OCI-LY7 (cell line): ENCODE measurements around the gene MAP2K1. TPM values are rescaled to one million over a fixed set of nuclear protein-coding genes. Genes with fewer than 3 reads are reported as not detected.

Source experiments
- BruUV-seq: library from RNA; stranded (reverse); fragments of 400-500 nt; replicated peaks from 2 replicates; lab custom pipeline; 2021; lab: Mats Ljungman, UMichigan
- CTCF ChIA-PET: fragments of 300-600 bp; sonication (Branson Sonifier 250); formaldehyde crosslinking; loops from one replicate; lab custom pipeline; 2022; ENCODE audit warnings: antibody characterized with exemption; ENCODE audit not compliant: unreplicated experiment; lab: Charles Lee
- POLR2A ChIA-PET: fragments of 300-600 bp; sonication (Branson Sonifier 250); formaldehyde crosslinking; loops from one replicate; lab custom pipeline; 2022; ENCODE audit warnings: antibody characterized with exemption; lab: Charles Lee
- DNase-seq: peaks from one replicate; pipeline ENCODE4 v3.0.0-alpha.2; 2015; ENCODE audit warnings: low spot score
- H2AFZ ChIP-seq: fragments of 200-600 bp; sonication (generic), shearing (Covaris generic); 2 replicates; pipeline ENCODE4 v1.6.1; 2014; ENCODE audit warnings: mild to moderate bottlenecking, antibody characterized with exemption, low read length, moderate library complexity
- H3K27ac ChIP-seq: fragments of 200-600 bp; sonication (generic); 2 replicates; pipeline ENCODE4 v1.5.1; 2014; ENCODE audit warnings: mixed run types, low read depth, mild to moderate bottlenecking, moderate library complexity, low read length, inconsistent platforms; ENCODE audit not compliant: poor library complexity, severe bottlenecking
- H3K36me3 ChIP-seq: fragments of 200-600 bp; sonication (generic); 2 replicates; pipeline ENCODE4 v1.6.1; 2014; ENCODE audit warnings: mild to moderate bottlenecking, antibody characterized with exemption, low read length, moderate library complexity, mixed read lengths; ENCODE audit not compliant: insufficient read depth
- H3K4me1 ChIP-seq: fragments of 200-600 bp; sonication (generic); 2 replicates; pipeline ENCODE4 v1.5.1; 2014; ENCODE audit warnings: mild to moderate bottlenecking, low read length; ENCODE audit not compliant: insufficient read depth, poor library complexity, severe bottlenecking
- H3K4me2 ChIP-seq: fragments of 200-600 bp; sonication (generic); 2 replicates; pipeline ENCODE4 v1.6.1; 2014; ENCODE audit warnings: mild to moderate bottlenecking, low read length
- H3K4me3 ChIP-seq: fragments of 200-600 bp; sonication (generic); 2 replicates; pipeline ENCODE4 v1.5.1; 2014; ENCODE audit warnings: mild to moderate bottlenecking, low read depth, low read length; ENCODE audit not compliant: poor library complexity, severe bottlenecking
- H3K79me2 ChIP-seq: fragments of 200-600 bp; sonication (generic); 2 replicates; pipeline ENCODE4 v1.6.1; 2016; ENCODE audit warnings: low read depth, mild to moderate bottlenecking, low read length, moderate library complexity, mixed read lengths; ENCODE audit not compliant: insufficient read depth
- H3K9me2 ChIP-seq: fragments of 200-600 bp; sonication (generic); 2 replicates; pipeline ENCODE4 v1.6.1; 2016; ENCODE audit warnings: mild to moderate bottlenecking, low read length, mixed read lengths; ENCODE audit not compliant: insufficient read depth
- H3K9me3 ChIP-seq: fragments of 200-600 bp; sonication (generic); 2 replicates; pipeline ENCODE4 v1.6.1; 2014; ENCODE audit warnings: mild to moderate bottlenecking, mixed run types, low read length, mixed read lengths
- H4K20me1 ChIP-seq: fragments of 200-600 bp; sonication (generic); 2 replicates; pipeline ENCODE4 v1.6.1; 2014; ENCODE audit warnings: mild to moderate bottlenecking, antibody characterized with exemption, low read length, moderate library complexity, mixed read lengths; ENCODE audit not compliant: insufficient read depth
- EZH2phosphoT487 ChIP-seq: fragments of 200-600 bp; sonication (generic); IDR thresholded peaks from 2 replicates; pipeline ENCODE4 v1.6.1; 2018; ENCODE audit warnings: low read depth, borderline replicate concordance, mild to moderate bottlenecking, mixed run types, antibody characterized with exemption, low read length, moderate library complexity, mixed read lengths
- intact Hi-C: fragments of 100-400 bp; cut with micrococcal nuclease; formaldehyde crosslinking; loops from one replicate; pipeline ENCODE4 v1.10.0; 2022; ENCODE audit not compliant: unreplicated experiment
- total RNA-seq, 2 experiments: library from RNA; depleted of rRNA in 1 of 2; stranded (reverse); fragments of >200 nt in 1 of 2; shearing (Covaris generic) in 1 of 2; gene quantifications; 2 replicates each; pipeline ENCODE4 v1.2.3, GENCODE V29; 2014 to 2022
- TF ChIP-seq, protein P1 (sequence below): fragments of 200-600 bp; sonication (generic); conservative IDR thresholded peaks from 2 replicates; pipeline ENCODE4 v1.5.1; 2014; ENCODE audit warnings: mild to moderate bottlenecking, antibody characterized with exemption, low read length, moderate library complexity, mixed read lengths

The MAP2K1 gene
- total RNA-seq, 2 experiments from 2014 or later: 37.2 to 95.8 TPM

DNA sequence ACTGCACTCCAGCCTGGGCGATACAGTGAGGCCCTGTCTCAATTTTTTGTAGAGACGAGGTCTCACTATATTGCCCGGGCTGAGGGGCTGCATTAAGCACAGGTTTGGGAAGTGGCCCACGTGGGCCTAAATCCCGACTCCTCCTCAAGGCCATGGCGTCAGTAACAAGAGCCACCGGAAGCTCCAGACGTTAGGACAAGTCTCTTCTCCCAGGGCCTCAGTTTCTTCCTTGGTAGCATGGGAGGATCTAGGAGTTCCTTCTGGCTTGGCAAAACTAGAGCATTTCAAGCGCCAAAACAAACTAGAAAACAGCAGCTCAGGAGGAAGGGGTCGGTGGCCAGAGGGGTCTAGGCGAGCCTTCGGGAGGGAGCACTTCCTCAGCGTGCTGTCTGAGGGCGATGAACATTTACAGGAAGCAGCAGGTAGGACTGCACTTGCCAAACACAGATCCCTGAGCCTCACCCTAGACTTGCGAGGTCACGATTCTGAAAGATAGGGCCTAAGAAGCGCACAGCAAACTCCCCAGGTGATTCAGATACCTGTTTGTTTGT is 110.3 kb downstream of the MAP2K1 start:
- peak; percentile 41 for DNase-seq

DNA sequence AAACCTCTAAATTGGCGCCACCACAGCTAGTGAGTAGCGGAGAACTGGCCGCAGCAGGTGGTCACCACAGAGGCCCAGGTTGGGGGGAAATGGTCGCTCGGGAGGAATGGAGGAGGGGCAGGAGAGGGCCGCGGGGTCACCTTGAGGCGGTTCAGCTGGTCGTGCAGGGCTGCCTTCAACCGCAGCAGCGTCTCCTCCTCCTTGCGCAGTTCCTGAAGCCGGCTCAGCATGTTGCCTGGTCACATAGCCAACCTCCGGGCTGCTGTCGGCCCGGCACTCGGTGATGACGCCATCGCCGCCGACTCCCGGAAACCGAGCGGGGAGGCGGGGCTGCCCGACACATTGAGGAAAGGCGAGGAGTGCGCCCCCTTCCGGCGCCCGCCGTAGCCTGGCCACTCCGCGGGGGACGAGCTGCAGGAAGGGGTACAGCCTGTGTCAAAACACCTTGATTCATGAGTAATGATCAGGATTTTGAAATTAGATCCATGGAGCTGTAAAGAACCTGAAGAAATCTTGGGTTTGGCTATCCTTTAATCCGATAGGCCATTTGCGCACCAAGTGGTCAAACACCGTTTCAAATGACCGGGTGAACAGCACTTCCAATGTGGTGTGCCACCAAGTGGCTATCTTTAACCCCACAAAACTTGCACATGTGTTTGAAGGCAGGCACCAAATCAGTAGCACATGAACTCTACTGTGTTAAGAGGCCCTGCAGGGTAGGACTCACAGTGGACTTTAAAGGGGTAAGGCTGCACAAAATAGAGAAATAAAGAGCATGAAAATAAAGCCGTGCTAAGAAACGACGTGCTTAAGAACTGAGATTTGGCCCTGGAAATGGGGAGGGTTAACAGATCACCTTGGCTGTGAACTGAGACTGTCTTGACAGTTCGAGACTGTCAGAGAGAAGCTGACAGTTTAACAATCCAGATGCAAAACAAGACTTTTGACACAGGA is 111.1 kb downstream of the MAP2K1 start, which contains the start of gene SNAPC5:
TSS of gene SNAPC5 (minus strand) at position 261 of the 954 bp plus-strand sequence. CDS start at position 230, 31 bp downstream.
- H3K27ac ChIP-seq: peak within 1 kb of the TSS; percentile 85
- ChIA-PET CTCF (interaction anchor here (0.6 kb wide), 1 partner anchor 641 kb away, joined by 3 read pairs; no protein-coding TSS in a partner anchor), POLR2A (interaction anchor here (0.6 to 1.1 kb wide), 2 partner anchors 204 to 1896 kb away, joined by 3 read pairs; no protein-coding TSS in a partner anchor)
- peaks cover 43% of the 10 kb centered on the region for H3K79me2 ChIP-seq
- H3K9me3 ChIP-seq: no peaks in the 10 kb centered on the region
- peaks cover 98% of the 10 kb centered on the region for H3K36me3 ChIP-seq
- H3K4me3 ChIP-seq: peak within 1 kb of the TSS; percentile 87
- H3K4me2 ChIP-seq: peak within 1 kb of the TSS; percentile 82
- BruUV-seq: no TSS peak
- peaks cover 55% of the 10 kb centered on the region for H3K4me1 ChIP-seq
- H4K20me1 ChIP-seq: peaks cover 26% of the 10 kb centered on the region
- peak; percentile 95 for DNase-seq
- no peak within 1 kb of the TSS for H2AFZ ChIP-seq
- no peak for TF ChIP-seq EZH2phosphoT487
- TF ChIP-seq, protein P1, sequence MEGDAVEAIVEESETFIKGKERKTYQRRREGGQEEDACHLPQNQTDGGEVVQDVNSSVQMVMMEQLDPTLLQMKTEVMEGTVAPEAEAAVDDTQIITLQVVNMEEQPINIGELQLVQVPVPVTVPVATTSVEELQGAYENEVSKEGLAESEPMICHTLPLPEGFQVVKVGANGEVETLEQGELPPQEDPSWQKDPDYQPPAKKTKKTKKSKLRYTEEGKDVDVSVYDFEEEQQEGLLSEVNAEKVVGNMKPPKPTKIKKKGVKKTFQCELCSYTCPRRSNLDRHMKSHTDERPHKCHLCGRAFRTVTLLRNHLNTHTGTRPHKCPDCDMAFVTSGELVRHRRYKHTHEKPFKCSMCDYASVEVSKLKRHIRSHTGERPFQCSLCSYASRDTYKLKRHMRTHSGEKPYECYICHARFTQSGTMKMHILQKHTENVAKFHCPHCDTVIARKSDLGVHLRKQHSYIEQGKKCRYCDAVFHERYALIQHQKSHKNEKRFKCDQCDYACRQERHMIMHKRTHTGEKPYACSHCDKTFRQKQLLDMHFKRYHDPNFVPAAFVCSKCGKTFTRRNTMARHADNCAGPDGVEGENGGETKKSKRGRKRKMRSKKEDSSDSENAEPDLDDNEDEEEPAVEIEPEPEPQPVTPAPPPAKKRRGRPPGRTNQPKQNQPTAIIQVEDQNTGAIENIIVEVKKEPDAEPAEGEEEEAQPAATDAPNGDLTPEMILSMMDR: peak; percentile 99
- intact Hi-C loops: loop anchor here (1.0 to 5.0 kb wide), 4 partner anchors 111 to 203 kb away; partner anchors contain the start of genes MAP2K1 and TIPIN
- H3K9me2 ChIP-seq: no peaks in the 10 kb centered on the region

More for the DNA sequence above, 110.3 kb downstream of the MAP2K1 start:
- H3K4me2 ChIP-seq: peak overlapping the region; percentile 82
- intact Hi-C loops: loop anchor here (1.0 to 5.0 kb wide), 3 partner anchors 111 to 140 kb away; partner anchors contain the start of genes MAP2K1 and TIPIN
- peaks cover 48% of the 10 kb centered on the region for H3K4me1 ChIP-seq
- TF ChIP-seq, protein P1: no peak
- no peak for TF ChIP-seq EZH2phosphoT487
- peak overlapping the region; percentile 87 for H3K4me3 ChIP-seq
- H3K27ac ChIP-seq: peak overlapping the region; percentile 85
- no TSS peak for BruUV-seq
- POLR2A ChIA-PET: interaction anchor here (0.5 to 0.6 kb wide), 2 partner anchors 115 to 1897 kb away, joined by 3 read pairs; no protein-coding TSS in a partner anchor
- peaks cover 98% of the 10 kb centered on the region for H3K36me3 ChIP-seq
- H2AFZ ChIP-seq: no peak overlapping the region
- H3K9me2 ChIP-seq: no peaks in the 10 kb centered on the region
- H4K20me1 ChIP-seq: peaks cover 18% of the 10 kb centered on the region; the same call in 1 of the 2 replicates
- no peaks in the 10 kb centered on the region for H3K9me3 ChIP-seq
- peaks cover 36% of the 10 kb centered on the region for H3K79me2 ChIP-seq
- CTCF ChIA-PET: interaction anchor here (0.7 kb wide), 1 partner anchor 8 kb away, joined by 4 read pairs; the partner anchor contains the start of gene ZWILCH
